K562 (cell line): ENCODE results near the gene LMAN1L.

Experiments
- CHD4 ChIP-seq: fragments of 200-600 bp; sonication (generic); IDR thresholded peaks from 3 replicates; pipeline ENCODE4 v1.6.1; 2012; ENCODE audit warnings: low read depth, mild to moderate bottlenecking, mixed read lengths, low read length, inconsistent platforms; ENCODE audit not compliant: insufficient read depth, insufficient replicate concordance, poor library complexity, severe bottlenecking
- MEF2A ChIP-seq: IDR thresholded peaks from 2 replicates; pipeline ENCODE4 v1.6.1; 2011; ENCODE audit warnings: low read depth, mild to moderate bottlenecking, low read length, moderate library complexity; ENCODE audit not compliant: control insufficient read depth
- NONO ChIP-seq, 2 experiments: fragments of 200-400 bp in 1 of 2; fragments of 450-650 bp in 1 of 2; formaldehyde crosslinking in 1 of 2; IDR thresholded peaks; 2 replicates each; pipeline ENCODE4 v1.6.1; 2017; ENCODE audit warnings: low read depth in 2 of 2, mild to moderate bottlenecking in 2 of 2, moderate library complexity in 2 of 2, low read length in 1 of 2
- PHF21A ChIP-seq: fragments of 450-650 bp; IDR thresholded peaks from 2 replicates; pipeline ENCODE4 v1.6.1; 2017; ENCODE audit warnings: low read depth, borderline replicate concordance
- POLR2AphosphoS2 ChIP-seq: IDR thresholded peaks from 2 replicates; pipeline ENCODE4 v1.6.1; 2012; ENCODE audit warnings: low read length, improper control_type of control experiment
- POLR2AphosphoS5 ChIP-seq: IDR thresholded peaks from 2 replicates; pipeline ENCODE4 v1.6.1; 2011; ENCODE audit warnings: mild to moderate bottlenecking, low read depth, low read length, moderate library complexity; ENCODE audit not compliant: control insufficient read depth, insufficient read depth
- SAP30 ChIP-seq: fragments of 200-600 bp; sonication (generic); IDR thresholded peaks from 2 replicates; pipeline ENCODE4 v1.6.1; 2012; ENCODE audit warnings: borderline replicate concordance, low read depth, mild to moderate bottlenecking, moderate library complexity, low read length, control low read depth, inconsistent platforms; ENCODE audit not compliant: insufficient read depth, poor library complexity, severe bottlenecking
- SPI1 ChIP-seq: IDR thresholded peaks from 2 replicates; pipeline ENCODE4 v1.6.1; 2011; ENCODE audit warnings: low read depth, low read length, control low read depth, borderline replicate concordance
- STAG1 ChIP-seq: sonication (generic); formaldehyde crosslinking; IDR thresholded peaks from 2 replicates; pipeline ENCODE4 v1.5.0; 2020; ENCODE audit warnings: missing genetic modification reagents, borderline replicate concordance
- TAF15 ChIP-seq: fragments of 200-400 bp; formaldehyde crosslinking; IDR thresholded peaks from 2 replicates; pipeline ENCODE4 v1.6.1; 2017; ENCODE audit warnings: mild to moderate bottlenecking, low read depth, low read length, moderate library complexity
- ZFP1 ChIP-seq: fragments of 450-650 bp; formaldehyde crosslinking; IDR thresholded peaks from 2 replicates; pipeline ENCODE4 v1.4.0; 2020; ENCODE audit warnings: mild to moderate bottlenecking, mixed read lengths
- ZFP30 ChIP-seq: fragments of 250-450 bp; sonication (Bioruptor Pico); IDR thresholded peaks from 2 replicates; pipeline ENCODE4 v1.8.0; 2022; ENCODE audit warnings: moderate library complexity, mild to moderate bottlenecking, inconsistent platforms, borderline replicate concordance
- TF ChIP-seq, protein P1 (sequence below): fragments of 250-450 bp; sonication (Bioruptor Pico); IDR thresholded peaks from 2 replicates; pipeline ENCODE4 v1.8.0; 2021; ENCODE audit warnings: moderate library complexity, mild to moderate bottlenecking, inconsistent platforms
- TF ChIP-seq, protein P2 (sequence below): sonication (generic); formaldehyde crosslinking; IDR thresholded peaks from 2 replicates; pipeline ENCODE4 v1.8.0; 2023; ENCODE audit warnings: mild to moderate bottlenecking, missing genetic modification reagents

DNA sequence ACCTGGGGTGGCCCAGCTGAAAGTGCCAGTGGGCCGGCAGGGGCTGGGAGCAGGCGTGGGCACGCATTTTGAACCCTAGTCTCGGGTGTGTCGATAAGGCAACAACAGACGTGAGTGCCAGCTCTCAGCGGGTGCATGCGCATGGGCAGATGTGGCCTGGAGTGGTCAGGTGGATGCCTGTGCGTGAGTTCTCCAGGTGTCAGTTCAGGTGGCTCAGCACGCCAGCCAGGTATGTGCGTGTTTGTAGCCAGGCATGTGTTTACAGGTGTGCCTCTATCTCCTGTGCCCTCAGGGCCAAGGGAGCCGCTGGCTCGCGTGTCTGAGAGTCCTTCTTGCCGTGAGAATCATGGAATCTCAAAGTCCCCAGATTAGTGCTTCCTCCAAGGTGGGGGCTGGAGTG lies 49.2 kb upstream of the LMAN1L start:
- TF ChIP-seq, protein P1, sequence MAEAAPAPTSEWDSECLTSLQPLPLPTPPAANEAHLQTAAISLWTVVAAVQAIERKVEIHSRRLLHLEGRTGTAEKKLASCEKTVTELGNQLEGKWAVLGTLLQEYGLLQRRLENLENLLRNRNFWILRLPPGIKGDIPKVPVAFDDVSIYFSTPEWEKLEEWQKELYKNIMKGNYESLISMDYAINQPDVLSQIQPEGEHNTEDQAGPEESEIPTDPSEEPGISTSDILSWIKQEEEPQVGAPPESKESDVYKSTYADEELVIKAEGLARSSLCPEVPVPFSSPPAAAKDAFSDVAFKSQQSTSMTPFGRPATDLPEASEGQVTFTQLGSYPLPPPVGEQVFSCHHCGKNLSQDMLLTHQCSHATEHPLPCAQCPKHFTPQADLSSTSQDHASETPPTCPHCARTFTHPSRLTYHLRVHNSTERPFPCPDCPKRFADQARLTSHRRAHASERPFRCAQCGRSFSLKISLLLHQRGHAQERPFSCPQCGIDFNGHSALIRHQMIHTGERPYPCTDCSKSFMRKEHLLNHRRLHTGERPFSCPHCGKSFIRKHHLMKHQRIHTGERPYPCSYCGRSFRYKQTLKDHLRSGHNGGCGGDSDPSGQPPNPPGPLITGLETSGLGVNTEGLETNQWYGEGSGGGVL (CRISPR knock-in tag), result no peak
- no peak for TF ChIP-seq NONO (IDR thresholded peaks at IDR 0.05; ENCODE audit: low read depth in 2 of 2, low read length in 1 of 2)
- no peak for TF ChIP-seq ZFP30 (CRISPR knock-in tag)
- TF ChIP-seq, protein P2, sequence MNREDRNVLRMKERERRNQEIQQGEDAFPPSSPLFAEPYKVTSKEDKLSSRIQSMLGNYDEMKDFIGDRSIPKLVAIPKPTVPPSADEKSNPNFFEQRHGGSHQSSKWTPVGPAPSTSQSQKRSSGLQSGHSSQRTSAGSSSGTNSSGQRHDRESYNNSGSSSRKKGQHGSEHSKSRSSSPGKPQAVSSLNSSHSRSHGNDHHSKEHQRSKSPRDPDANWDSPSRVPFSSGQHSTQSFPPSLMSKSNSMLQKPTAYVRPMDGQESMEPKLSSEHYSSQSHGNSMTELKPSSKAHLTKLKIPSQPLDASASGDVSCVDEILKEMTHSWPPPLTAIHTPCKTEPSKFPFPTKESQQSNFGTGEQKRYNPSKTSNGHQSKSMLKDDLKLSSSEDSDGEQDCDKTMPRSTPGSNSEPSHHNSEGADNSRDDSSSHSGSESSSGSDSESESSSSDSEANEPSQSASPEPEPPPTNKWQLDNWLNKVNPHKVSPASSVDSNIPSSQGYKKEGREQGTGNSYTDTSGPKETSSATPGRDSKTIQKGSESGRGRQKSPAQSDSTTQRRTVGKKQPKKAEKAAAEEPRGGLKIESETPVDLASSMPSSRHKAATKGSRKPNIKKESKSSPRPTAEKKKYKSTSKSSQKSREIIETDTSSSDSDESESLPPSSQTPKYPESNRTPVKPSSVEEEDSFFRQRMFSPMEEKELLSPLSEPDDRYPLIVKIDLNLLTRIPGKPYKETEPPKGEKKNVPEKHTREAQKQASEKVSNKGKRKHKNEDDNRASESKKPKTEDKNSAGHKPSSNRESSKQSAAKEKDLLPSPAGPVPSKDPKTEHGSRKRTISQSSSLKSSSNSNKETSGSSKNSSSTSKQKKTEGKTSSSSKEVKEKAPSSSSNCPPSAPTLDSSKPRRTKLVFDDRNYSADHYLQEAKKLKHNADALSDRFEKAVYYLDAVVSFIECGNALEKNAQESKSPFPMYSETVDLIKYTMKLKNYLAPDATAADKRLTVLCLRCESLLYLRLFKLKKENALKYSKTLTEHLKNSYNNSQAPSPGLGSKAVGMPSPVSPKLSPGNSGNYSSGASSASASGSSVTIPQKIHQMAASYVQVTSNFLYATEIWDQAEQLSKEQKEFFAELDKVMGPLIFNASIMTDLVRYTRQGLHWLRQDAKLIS (CRISPR knock-in tag), result no peak
- no peak for TF ChIP-seq POLR2AphosphoS5
- no peak for TF ChIP-seq POLR2AphosphoS2
- TF ChIP-seq PHF21A, result no peak
- TF ChIP-seq MEF2A, result no peak
- no peak for TF ChIP-seq SPI1
- no peak for TF ChIP-seq SAP30
- no peak for TF ChIP-seq STAG1 (CRISPR knock-in tag)
- no peak for TF ChIP-seq TAF15
- TF ChIP-seq ZFP1 (CRISPR knock-in tag), result no peak
- TF ChIP-seq CHD4, result no peak
